Left forelimb (tissue), 1 donor: ENCODE data around the gene GPX6.
A peak's percentile ranks its signal among the peaks of the same experiment; 100 is the strongest.
"Not testable (repeated sequence)": the region's sequence is repeated elsewhere in the genome, so short reads cannot be mapped to it uniquely, and the experiment has no call there.

Experiments used
- DNase-seq: peaks from one replicate; pipeline ENCODE4 v3.0.0-alpha.2; 2018; ENCODE audit warnings: low spot score

The GPX6 gene

DNA sequence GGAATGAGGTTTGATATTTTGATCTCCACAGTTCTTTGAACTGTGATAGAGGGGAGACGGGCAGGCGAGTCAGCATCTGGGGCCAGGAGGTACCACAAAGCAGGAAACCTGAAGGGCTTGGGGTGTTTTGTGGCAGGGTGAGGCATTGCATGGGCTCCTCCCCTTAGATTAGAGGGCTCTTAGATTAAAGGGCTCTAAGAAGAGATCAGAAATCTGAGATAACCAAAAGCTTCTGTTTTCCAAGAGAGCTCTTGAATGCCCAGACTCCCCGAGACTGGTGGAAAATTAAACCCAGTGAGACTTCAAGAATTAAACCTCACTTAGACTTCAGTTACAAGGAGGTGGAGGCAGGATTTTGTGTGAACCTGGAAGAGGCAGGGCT lies 7.6 kb upstream of the GPX6 start:
- DNase-seq = no peak

DNA sequence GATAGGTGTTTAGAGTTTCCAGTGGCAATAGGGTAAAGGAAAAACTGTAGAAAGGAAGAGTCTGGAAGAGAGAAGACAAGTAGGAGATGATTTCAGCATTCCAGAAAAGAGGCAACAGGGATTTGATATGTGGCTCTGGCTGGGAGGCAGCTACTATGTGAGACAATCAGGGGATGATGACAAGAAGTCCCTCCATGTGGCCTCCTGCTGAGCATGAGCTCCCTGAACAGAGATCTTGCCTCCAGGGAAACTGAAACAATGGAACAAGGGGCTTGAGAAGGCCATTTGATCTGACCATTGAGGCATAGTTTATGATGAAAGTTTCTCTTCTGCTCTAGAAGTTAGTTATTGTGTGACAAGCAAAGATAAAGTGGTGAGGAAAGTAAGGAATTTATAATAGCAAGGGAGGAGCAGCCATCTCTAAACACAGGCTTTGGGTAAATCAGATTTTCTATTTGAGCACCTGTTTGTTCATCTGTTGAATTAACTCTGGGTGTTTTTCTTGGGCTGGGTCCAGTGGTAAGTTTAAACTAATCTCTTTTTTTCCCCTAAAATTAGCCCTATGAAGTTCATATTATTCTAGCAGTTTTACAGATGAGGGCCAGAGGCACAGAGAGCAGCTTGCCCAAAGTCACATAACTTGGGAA lies 7.1 kb upstream of the GPX6 start:
- DNase-seq = no peak

DNA sequence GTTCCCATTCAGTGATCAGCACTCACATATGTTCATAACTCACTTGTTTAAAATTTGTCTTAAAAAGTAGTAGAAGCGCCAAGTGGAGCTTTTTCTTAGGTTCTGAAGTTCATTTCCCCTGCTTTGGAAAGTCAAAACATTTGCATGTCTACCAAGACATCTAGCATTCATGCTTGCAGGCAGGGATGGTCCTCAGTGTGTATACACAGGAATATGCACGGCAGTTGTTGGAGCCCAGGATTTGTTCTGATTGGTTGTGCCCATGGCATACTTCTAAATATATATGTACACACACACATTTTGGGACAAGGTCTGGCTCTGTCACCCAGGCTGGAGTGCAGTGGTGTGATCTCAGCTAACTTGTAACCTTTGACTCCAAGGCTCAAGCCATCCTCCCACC lies 2.4 kb upstream of the GPX6 start:
- DNase-seq = no peak

DNA sequence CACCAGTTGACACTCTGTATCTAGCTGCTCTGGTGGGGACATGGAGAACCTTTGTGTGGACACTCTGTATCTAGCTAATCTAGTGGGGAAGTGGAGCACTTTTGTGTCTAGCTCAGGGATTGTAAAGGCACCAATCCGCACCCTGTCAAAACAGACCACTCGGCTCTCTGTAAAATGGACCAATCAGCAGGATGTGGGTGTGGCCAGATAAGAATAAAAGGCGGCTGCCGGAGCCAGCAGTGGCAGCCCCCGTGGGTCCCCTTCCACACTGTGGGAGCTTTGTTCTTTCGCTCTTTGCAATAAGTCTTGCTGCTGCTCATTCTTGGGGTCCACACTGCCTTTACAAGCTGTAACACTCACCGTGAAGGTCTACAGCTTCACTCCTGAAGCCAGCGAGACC lies 3.2 kb downstream of the GPX6 start:
- DNase-seq = not testable (repeated sequence)

DNA sequence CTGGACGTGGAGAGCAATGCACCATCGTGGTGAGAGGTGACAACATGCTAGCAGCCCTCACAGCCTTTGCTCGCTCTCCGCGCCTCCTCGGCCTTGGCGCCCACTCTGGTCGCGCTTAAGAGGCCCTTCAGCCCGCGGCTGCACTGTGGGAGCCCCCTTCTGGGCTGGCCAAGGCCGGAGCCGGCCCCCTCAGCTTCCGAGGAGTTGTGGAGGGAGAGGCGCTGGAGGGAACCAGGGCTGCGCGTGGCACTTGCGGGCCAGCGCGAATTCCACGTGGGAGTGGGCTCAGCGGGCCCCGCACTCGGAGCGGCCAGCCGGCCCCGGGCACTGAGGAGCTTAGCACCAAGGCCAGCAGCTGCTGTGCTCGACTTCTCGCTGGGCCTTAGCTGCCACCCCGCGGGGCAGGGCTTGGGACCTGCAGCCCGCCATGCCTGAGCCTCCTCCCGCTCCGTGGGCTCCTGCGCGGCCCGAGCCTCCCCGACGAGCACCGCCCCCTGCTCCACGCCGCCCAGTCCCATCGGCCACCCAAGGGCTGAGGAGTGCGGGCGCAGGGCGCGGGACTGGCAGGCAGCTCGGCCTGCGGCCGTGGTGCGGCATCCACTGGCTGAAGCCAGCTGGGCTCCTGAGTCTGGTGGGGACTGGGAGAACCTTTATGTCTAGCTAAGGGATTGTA lies 3.8 kb downstream of the GPX6 start:
- no peak for DNase-seq

DNA sequence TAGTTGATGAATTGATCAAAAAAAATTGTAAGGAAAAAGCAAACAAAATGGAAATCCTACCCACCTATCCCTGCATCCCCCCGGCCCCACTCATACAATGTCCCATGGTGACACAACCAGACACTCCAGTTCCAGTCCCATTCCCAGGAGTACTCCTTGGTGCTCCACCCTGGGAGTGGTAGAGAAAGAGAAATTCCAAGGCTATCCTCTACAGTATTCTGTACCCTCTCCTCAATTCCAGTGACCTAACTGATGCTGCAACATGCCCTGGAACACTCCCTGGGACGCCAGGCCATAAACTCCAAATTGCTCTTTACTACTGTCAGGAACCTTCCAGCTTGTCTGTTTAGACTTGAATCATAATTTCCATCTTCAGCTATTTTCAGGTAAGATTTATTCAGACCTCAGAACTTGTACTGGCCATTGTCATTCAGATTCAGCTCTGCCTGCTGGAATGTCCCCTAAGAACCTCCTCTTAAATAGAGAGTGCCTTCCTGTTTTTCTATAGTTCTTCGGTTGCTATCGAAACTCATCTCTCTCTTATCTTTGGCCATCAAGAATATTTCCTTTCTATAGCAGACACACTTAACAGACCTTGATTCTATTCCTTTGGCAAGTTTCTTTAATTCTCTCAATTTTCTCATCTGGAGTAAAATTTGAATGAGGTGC lies 8.7 kb downstream of the GPX6 start:
- DNase-seq = no peak

DNA sequence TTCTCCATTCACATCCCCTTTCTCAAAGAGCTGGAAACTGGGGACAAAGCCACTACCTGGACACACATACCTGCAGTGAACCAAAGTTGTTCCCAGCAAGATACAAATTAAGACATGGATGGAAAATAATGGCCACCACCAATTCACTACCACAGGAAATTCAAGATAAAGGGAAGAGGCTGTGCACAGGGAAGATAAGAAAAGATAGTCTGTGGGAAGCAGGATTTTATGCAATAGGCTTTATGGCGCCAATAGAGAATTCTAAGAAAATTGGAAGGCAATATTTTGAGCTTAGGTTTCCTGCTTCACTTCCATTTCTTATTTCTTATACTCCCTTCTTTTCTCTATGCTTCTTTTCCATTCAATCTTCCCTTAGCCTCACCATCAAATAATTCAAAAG lies 9.9 kb downstream of the GPX6 start:
- no peak for DNase-seq

DNA sequence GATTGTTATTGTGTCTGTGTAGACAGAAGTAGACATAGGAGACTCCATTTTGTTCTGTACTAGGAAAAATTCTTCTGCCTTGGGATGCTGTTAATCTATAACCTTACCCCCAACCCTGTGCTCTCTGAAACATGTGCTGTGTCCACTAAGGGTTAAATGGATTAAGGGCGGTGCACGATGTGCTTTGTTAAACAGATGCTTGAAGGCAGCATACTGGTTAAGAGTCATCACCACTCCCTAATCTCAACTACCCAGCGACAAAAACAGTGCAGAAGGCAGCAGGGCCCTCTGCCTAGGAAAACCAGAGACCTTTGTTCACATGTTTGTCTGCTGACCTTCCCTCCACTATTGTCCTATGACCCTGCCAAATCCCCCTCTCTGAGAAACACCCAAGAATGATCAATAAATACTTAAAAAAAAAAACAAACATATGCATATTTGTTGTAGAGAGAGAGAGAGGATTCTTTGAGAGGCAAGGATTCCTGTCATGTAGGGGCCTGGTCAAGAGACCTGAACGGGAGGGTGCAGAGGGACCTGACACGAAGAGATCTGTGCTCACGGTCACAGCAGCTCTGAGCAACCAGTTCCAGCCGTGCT lies 12.8 kb downstream of the GPX6 start:
- not testable (repeated sequence) for DNase-seq

DNA sequence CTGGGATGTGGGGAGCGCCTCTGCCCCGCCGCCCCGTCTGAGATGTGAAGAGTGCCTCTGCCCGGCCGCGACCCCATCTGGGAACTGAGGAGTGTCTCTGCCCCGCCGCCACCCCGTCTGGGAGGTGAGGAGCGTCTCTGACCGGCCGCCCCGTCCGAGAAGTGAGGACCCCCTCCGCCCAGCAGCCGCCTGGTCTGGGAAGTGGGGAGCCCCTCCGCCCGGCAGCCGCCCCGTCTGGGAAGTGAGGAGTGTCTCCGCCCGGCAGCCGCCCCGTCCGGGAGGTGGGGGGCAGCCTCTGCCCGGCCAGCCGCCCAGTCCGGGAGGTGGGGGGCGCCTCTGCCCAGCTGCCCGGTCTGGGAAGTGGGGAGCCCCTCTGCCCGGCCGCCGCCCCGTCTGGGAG lies 13.5 kb downstream of the GPX6 start:
- DNase-seq = not testable (repeated sequence)

DNA sequence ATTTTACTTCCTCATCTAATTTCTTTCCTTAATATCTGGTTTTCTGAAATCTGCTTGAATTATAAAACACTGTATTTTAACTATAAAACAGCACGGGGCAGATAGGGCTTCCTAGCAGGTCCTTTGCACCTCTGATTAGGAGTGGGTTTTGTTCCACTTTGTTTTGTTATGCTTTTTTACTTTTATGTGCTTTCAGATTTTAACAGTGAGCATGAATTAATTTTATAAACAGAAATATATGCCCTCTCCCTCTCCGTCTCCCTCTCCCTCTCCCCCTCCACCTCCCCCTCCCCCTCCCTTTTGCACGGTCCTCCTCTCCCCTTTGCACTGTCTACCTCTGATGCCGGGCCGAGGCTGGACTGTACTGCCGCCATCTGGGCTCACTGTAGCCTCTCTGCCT lies 14.3 kb downstream of the GPX6 start:
- no peak for DNase-seq

DNA sequence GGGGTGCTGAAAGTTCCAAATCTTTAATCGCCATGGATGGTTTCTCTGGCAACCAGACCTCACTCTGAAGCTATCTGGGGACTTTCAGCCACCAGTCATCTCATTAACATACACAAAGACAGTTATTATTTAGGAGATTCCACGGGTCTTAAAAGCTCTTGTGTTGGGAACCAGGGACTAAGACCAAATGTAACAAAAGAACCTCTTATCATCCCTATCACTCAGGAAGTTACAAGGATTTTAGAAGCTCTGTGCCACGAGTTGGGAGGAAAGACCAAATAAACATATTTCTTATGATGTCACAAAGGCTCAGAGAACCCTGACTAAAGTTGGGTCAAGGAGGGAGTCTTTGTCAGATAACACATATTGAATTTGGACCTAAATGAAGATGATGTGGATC lies 17.7 kb downstream of the GPX6 start:
- DNase-seq = no peak

DNA sequence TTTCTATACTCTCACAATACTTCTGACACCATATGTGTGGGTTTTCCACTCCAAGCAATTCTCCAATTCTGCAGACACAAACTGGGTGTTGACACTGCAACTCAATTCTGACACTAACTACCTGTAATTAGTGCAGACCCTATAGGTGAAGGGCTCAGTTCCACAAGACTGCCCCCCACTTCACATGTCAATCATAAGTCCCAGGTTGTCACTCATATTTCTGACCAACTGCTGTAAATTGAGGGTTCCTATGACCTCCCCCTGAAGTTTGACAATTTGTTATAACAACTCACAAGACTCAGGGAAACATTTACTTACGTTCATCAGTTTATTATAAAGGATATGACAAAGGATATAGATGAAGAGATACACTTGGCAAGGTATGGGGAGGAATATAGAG lies 18.3 kb downstream of the GPX6 start:
- no peak for DNase-seq

DNA sequence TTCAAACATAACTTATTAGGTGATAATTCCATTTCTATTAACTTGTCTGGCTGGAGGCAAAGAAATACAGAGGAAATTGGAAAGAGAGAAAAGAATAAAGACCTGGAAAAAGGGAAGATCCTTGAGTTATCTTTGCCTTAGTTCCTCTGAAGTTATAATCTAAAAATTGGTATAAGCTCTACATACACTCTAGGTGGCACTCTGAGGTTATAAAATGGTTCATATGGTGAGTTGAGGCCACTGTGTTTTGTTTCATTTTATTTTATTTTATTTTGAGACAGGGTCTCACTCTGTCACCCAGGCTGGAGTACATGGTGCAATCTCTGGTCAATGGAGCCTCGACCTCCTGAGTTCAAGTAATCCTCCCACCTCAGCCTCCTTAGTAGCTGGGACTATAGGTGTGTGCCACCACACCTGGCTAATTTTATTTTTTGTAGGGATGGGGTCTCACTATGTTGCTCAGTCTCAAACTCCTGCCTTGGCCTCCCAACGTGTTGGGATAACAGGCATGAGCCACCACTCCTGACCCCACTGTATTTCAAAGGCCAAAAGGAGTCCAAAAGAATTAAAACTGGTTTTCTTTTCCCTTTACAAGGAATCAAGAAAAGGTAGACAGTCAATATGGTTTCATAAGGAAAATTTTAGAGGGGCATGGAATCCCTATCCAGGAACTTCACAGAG lies 19.4 kb downstream of the GPX6 start:
- DNase-seq = no peak

DNA sequence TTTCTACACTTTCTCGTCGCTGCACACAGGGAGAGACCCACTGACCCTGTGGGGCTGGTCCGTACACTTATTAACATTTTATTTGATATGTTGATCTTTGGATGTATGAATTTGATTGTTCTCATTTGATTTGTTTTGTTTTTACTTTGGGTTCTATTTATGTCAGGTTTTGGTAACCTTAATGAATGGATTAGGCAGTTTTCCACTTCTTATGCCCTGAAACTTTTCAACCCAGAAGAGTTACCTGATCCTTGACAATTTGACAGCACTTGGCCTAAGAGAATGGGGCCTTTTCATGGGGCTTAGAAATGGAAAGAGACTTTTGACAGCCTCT lies 23.6 kb downstream of the GPX6 start:
- no peak for DNase-seq

DNA sequence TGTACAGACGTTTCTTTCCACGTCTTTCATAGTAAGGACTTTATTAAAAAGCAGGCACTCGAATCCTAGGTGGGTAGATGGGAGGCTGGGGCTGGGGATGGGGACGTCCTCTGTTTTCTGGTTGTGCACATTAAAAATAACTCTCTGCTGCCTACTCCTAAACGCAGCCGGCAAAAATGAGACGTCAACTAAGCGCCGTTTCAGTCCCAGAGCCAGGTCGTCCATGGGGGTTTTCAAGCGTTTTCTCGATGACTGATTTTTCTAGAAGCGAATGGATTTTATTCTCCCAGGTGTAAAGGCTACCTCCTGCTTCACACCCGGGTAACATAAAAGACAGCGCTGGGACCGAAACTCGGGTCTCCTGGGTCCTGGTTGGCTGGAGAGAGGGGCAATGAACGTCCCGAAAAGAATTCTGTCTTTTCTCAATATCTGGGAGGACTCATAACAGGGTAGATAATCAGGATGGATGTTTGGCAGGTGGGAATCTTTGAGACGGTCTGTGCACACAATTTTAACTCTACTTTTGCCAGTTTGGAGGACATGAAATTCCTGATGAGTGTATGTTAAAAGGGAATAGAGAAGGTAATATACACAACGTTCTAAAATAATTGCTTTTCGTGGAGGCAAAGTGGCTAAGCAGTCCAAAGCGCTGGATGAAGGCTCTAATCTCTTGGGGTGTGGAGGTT lies 25.2 kb downstream of the GPX6 start:
- no peak for DNase-seq

DNA sequence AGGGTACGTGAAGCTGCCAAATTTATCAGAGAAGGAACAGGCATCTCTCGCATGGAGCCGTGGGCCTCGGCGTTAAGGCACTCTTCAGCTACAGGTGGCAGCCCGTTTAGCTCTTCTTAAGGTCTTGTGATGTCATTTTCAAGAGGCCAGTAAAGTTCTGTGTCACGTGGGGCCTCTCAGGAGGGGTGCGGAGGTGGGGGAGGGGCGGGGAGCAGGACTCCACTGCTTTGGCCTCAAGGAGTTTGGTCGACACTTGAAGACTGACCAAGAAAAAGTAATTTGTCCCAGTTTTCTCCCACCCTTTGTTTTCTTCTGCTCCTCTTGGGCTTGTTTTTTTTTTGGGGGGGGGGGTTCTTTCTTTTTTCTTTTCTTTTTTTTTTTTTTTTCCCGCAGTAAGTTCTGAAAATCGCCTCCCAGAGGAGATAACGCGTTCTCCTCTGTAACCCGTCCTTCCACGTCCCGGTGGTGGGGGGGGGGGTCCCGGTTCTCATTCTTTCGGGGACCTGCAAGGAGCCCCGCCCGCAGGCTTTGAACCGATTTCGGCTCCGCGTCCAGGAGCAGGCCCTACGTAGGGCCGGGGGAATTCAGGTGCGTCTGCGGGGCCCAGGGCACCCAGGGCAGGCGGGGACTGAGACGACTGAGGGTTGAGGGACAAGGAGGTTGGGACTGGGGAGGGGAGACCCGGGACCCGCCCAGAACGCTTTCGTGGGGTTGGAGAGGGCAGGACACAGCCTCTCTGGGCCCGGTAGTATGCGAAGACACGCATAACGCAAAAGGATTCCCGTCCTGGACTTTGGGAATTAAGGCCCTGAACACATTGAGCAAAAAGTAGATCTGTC lies 26.0 kb downstream of the GPX6 start:
- DNase-seq = peak; percentile 67

DNA sequence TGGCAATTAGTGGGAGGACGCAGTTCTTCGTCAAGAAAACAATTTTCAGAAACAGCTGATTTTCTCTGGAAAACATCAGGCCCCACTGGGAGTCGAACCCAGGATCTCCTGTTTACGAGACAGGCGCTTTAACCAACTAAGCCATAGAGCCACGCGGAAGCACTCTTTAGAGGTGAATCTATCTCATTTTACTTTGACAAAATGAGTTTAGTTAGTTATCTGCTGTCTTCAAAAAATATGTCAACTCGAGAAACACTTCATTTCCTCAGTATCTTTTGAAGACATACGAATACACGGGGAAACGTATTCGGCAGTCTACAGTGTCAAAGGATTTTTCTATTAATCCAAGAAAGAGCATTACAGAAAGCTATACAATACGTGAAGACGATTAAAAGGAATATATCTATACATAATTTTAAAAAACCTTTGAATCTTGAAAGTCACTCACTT lies 26.7 kb downstream of the GPX6 start:
- no peak for DNase-seq

DNA sequence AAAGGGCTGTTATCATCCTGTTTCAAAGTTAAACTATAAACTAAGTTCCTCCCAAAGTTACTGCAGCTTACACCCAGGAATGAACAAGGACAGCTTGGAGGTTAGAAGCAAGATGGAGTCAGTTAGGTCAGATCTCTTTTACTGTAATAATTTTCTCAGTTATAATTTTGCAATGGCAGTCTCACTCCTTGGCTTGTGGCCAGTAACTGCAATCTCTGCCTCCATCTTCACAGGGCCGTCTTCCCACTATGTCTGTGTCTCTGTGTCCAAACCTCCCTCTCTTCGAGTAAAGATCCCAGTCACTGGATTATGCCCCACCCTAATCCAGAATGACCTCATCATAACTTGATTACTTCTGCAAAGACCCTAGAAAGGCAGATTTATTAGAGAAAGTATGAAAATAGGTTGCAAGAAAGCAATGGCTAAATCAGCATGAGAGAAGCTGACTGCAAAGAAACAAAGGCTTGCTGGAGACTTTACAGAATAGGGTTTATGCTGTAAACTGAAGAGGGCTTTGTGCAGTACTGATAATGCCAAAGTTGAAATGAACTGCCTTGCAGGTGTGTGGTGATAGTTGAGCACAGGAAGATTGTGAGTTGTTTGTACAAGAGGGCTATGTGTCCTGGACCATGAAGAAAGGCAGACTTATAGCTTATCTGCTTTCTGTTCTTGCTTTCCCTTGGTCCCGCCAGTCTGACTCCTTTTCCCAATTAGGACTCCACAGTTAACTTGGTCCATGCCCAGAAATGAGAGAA lies 28.4 kb downstream of the GPX6 start:
- no peak for DNase-seq

DNA sequence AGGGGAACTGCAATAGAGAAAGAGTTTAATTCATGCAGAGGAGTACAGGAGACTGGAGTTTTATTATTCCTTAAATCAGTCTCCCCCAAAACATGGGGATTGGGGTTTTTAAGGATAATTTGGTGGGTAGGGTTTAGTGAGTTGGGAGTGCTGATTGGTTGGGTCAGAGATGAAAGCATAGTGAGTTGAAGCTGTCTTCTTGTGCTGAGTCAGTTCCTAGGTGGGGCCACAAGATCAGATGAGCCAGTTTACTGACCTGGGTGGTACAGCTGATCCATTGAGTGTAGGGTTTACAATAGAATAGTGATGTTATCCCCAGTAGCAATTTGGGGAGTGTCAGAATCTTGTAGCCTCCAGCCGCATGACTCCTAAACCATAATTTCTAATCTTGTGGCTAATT lies 29.1 kb downstream of the GPX6 start:
- no peak for DNase-seq

DNA sequence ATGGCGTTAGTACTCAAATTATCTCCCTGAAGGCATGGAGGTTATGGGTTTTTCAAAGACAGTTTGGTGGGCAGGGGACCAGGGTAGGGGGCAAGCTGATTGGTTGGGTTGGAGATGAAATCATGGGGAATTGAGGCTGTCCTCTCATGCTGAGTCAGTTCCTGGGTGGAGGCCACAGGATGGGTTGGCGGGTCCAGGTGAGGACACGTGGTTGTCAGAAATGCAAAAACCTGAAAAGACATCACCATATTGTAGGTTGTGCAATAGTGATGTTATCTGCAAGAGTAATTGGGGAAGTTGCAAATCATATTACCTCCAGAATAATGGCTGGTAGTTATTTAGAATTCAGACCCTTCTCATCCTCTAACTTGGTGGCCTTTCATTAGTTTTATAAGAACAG lies 30.1 kb downstream of the GPX6 start:
- DNase-seq = no peak
